GM18870 (cell line): ENCODE measurements around the gene HADH.

ENCODE experiments used
- ATAC-seq: cut with Tn5 transposase; IDR thresholded peaks from one replicate; pipeline ENCODE4 v1.9.1; 2021; ENCODE audit warnings: moderate library complexity; ENCODE audit not compliant: unreplicated experiment

Gene HADH

GRCh38 chr4:108055787-108056186 is 66.1 kb downstream of the HADH start:
- ATAC-seq: no peak

DNA sequence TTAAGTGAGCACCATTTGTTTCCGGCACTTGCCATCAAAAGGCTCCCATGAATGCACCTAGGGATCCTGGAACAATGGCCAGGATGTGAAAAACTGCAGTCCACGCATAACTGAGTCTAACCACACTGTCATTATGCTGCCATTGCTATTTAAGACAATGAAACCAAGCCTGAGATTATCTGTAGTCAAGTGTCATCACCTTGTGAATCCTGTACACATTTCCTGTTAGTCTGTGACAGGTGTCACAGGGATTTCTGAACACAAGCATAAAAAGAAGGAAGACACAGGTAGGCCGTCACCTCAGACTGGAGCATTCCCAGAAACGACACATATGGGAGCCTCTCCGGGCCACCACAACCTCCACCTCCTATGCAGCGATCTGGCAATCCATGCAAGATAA is 66.7 kb downstream of the HADH start:
- no peak for ATAC-seq

- ATAC-seq: no peak
Observed at GRCh38 chr4:108058685-108059440, 69.2 kb downstream of the HADH start.

- ATAC-seq: no peak
Observed at GRCh38 chr4:108060164-108060563, 70.5 kb downstream of the HADH start.

GRCh38 chr4:108060686-108061321 is 71.1 kb downstream of the HADH start:
- ATAC-seq: no peak

DNA sequence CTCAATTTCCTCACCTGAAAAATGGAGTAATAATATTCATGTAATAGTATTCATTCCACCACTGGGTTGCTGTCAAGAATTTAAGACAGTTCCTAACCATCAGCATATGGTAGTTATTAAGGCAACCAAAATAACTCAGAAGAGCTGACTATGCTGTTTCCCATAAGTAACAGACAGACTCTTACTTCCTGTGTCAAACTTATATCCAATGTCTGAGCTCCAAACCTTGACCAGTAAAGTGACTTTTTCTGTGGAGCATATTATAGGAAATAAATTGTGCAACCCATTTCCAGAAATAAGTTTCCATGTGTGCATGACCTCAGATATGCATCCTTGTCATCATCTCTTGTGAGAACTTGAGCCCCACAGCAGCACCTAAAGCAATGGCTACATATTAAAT is 78.8 kb downstream of the HADH start:
- no peak for ATAC-seq

- no peak for ATAC-seq
Observed at GRCh38 chr4:108070775-108071174, 81.1 kb downstream of the HADH start.

DNA sequence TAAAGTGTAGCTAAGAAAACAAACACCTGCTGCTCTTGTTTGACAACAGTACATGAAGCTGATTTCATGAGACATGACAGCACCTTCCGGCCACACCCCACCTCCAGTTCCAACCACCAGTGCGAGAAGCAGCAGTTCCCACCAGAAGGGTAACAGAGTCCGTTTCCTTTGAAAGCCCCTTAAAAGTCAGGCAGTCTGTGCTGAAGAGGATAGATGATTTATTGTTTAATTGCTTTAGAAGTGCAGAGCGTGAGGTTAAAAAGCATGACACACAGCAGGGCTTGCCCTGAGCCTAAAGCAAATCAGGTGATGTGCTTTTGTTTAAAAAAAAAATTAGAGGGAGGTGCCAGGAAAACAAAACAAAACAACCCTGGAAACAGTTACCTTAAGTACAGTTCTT is 82.6 kb downstream of the HADH start:
- ATAC-seq: no peak

GRCh38 chr4:108078024-108078733 is 88.5 kb downstream of the HADH start:
- ATAC-seq: no peak

- ATAC-seq: no peak
Observed at GRCh38 chr4:108080747-108081146, 91.1 kb downstream of the HADH start.

- ATAC-seq: no peak
Observed at GRCh38 chr4:108081256-108081655, 91.6 kb downstream of the HADH start.
